Large intestine (tissue), 3 donors: ENCODE results near the gene TRIM45. TPM values are rescaled to one million over a fixed set of nuclear protein-coding genes. Genes with fewer than 3 reads are reported as not detected.
A peak's percentile ranks its signal among the peaks of the same experiment; 100 is the strongest.

Experiments used
- DNase-seq, 2 donors: peaks; one replicate each; pipeline versions ENCODE4 v3.0.0 to v3.0.0-alpha.2; 2013
- H3K27ac ChIP-seq: one replicate; pipeline ENCODE4 v1.5.1; 2013; ENCODE audit warnings: low read length
- H3K27me3 ChIP-seq: 2 replicates; pipeline ENCODE4 v1.6.1; 2013; ENCODE audit warnings: low read length; ENCODE audit not compliant: control insufficient read depth, insufficient read depth
- H3K36me3 ChIP-seq: 2 replicates; pipeline ENCODE4 v1.6.1; 2013; ENCODE audit warnings: low read length; ENCODE audit not compliant: control insufficient read depth, insufficient read depth
- H3K4me1 ChIP-seq: one replicate; pipeline ENCODE4 v1.6.1; 2013; ENCODE audit warnings: low read length; ENCODE audit not compliant: control insufficient read depth, insufficient read depth
- H3K4me3 ChIP-seq: one replicate; pipeline ENCODE4 v1.5.1; 2013; ENCODE audit warnings: low read length
- H3K9me3 ChIP-seq: one replicate; pipeline ENCODE4 v1.6.1; 2013; ENCODE audit warnings: mild to moderate bottlenecking, low read depth, low read length, moderate library complexity; ENCODE audit not compliant: control insufficient read depth
- WGBS: methylation state at CpG from one replicate; pipeline ENCODE4 v1.1.5; 2013; ENCODE audit warnings: low lambda C conversion rate; ENCODE audit not compliant: insufficient coverage; 5-methylcytosine and 5-hydroxymethylcytosine counted together
- polyA plus RNA-seq: library from polyadenylated mRNA; unstranded; fragments of 120-200 nt; gene quantifications from one replicate; pipeline ENCODE4 v1.2.1, GENCODE V29; 2013

The TRIM45 gene
- polyA plus RNA-seq, 1 donor, result 9.0 TPM

DNA sequence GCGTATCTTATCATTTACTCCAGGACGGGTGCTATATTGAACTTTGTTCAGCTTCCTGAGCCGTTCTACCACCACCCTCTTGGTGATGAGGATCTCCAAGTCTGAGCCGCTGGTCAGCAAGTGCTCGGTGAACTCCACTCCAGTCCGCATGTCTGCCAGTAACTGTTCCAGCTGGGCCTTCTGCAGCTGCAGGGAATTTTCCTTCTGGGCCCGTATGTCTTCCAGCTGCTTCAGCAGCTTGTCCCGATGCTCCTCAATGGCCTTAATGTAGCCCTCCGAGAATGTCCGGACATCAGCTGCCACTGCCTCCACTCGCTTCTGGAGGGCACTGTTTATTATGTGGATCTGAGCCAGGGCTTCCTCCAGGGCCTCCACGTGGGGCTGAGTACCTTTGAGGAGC, 3.4 kb downstream of the TRIM45 start:
- Histone ChIP-seq H3K4me3 (no peak overlapping the region), H3K27ac (no peak overlapping the region), H3K4me1 (peaks cover 10% of the 10 kb centered on the region), H3K36me3 (peaks cover 7% of the 10 kb centered on the region), H3K27me3 (no peaks in the 10 kb centered on the region), H3K9me3 (no peaks in the 10 kb centered on the region)
- 20% methylated on average over 1 of the region's 12 CpGs for WGBS
- DNase-seq, result peak in 1 of 2 donors; percentile 34

DNA sequence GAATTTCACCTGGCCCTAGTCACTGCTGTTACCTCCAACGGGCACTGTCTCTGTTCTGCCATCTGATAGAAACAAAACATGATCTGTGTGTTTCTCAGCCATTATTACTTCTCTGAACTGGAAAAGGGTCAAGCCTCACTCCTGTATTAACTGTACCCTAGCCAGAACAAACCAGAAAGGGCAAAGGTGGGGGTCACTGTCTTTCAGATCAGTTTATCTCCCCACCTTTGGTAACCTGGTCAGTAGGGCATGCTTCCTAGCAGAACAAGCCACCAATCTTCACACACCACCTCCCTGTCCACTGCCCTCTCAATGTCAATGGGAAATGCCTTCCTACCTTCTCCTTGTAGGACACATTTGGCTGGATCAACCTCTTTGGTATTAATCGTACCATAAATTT, 3.9 kb downstream of the TRIM45 start:
- Histone ChIP-seq H3K27me3 (no peaks in the 10 kb centered on the region), H3K9me3 (no peaks in the 10 kb centered on the region), H3K4me3 (no peak overlapping the region), H3K36me3 (peaks cover 11% of the 10 kb centered on the region), H3K4me1 (peaks cover 10% of the 10 kb centered on the region), H3K27ac (no peak overlapping the region)
- DNase-seq, result no peak
- WGBS, result 55% methylated on average over 2 of the region's 2 CpGs

DNA sequence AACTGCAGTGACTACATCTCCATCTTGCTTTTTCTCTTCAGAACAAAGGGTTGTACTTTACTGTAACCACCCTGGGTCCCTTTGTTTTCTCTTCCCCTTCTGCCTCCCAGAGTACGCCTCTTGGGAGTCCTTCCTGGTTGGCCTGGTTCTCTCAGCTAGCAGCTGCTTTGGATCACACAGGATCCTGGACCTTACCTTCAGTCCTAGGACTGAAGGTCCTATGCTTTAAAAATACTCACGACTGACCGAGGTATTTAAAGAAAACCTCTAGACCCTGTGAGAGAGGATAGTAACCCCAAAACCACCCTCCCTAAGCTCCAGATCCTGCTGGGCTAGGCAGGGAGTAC, 4.8 kb downstream of the TRIM45 start:
- Histone ChIP-seq H3K4me1 (peaks cover 6% of the 10 kb centered on the region), H3K27ac (no peak overlapping the region), H3K36me3 (peaks cover 17% of the 10 kb centered on the region), H3K9me3 (no peaks in the 10 kb centered on the region), H3K4me3 (no peak overlapping the region), H3K27me3 (no peaks in the 10 kb centered on the region)
- DNase-seq, result no peak
- no CpG with 5 or more reads among the region's 3 CpGs for WGBS

DNA sequence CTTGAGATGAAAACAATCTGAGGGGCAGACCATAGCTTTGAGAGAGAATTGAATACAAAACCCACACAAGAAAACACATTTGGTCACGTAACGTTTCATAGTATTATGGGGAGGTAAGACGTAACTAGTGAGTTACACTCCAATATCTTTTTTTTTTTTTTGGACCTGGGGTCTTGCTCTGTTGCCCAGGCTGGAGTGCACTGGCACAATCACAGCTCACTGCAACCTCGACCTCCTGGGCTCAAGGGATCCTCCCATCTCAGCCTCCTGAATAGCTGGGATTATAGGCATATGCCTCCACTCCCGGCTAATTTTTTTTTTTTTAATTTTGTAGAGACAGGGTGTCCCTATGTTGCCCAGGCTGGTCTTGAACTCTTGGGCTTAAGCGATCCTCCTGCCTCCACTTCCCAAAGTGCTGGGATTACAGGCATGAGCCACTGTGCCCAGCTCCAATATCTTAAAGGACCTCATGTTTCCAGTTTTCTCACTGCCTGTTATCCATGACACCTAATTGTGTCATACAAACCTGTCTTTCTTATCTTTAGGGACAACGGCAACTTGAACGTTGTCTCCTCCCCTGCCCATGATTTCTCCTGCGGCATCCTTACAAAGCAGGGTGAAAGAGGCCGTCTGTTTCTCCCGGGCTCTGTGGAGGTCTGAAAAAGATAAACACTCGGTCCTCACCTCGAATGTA, 5.3 kb downstream of the TRIM45 start:
- 100% methylated on average over 2 of the region's 13 CpGs for WGBS
- H3K27ac ChIP-seq, result no peak overlapping the region
- H3K27me3 ChIP-seq, result no peaks in the 10 kb centered on the region
- peaks cover 17% of the 10 kb centered on the region for H3K36me3 ChIP-seq
- DNase-seq, result no peak
- peaks cover 6% of the 10 kb centered on the region for H3K4me1 ChIP-seq
- no peaks in the 10 kb centered on the region for H3K9me3 ChIP-seq
- no peak overlapping the region for H3K4me3 ChIP-seq

DNA sequence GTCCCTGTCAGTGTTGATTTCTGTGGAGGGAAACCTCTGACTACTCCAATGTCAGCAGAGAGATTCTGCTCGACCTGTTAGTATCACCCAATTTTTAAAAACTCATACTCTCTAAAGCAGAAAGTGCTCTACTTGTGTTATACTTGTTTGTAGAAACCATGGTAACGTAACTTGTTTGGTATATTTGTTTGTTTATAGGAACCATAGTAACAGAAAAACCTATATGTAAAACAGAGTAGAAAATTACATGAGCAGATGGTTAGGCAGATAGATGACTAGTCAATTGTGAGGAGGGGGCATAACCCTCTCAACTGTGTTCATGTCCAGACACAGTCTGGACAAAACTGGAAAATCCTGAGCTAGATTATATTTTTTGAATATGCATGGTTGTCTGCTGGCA, 6.7 kb downstream of the TRIM45 start:
- no CpG with 5 or more reads among the region's 2 CpGs for WGBS
- H3K27ac ChIP-seq, result no peak overlapping the region
- H3K36me3 ChIP-seq, result peaks cover 19% of the 10 kb centered on the region
- no peak for DNase-seq
- no peak overlapping the region for H3K4me3 ChIP-seq
- H3K9me3 ChIP-seq, result no peaks in the 10 kb centered on the region
- no peaks in the 10 kb centered on the region for H3K27me3 ChIP-seq
- H3K4me1 ChIP-seq, result no peaks in the 10 kb centered on the region

DNA sequence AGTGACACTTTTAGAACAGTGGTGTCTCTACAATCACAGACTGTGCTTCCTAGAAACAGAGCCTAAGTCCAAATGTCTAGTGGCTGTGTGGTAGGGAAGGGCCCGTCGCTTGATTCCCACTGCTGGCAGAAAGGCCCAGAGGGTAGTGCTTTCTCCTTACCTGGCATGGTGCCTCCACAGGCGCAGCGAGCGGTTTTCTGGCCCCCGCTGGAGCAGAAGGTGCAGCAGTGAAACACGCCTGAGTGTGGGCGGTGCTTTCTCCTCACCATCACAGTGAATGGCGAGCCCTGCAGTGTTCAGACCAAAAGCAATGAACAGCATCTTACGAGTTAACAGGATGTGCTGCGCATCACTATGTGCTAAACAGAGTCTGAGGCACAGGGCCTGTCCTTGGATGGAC, 8.3 kb downstream of the TRIM45 start:
- H3K4me3 ChIP-seq, result no peak overlapping the region
- H3K9me3 ChIP-seq, result no peaks in the 10 kb centered on the region
- H3K27me3 ChIP-seq, result no peaks in the 10 kb centered on the region
- H3K36me3 ChIP-seq, result peaks cover 22% of the 10 kb centered on the region
- DNase-seq, result no peak
- no CpG with 5 or more reads among the region's 11 CpGs for WGBS
- no peak overlapping the region for H3K27ac ChIP-seq
- no peaks in the 10 kb centered on the region for H3K4me1 ChIP-seq

DNA sequence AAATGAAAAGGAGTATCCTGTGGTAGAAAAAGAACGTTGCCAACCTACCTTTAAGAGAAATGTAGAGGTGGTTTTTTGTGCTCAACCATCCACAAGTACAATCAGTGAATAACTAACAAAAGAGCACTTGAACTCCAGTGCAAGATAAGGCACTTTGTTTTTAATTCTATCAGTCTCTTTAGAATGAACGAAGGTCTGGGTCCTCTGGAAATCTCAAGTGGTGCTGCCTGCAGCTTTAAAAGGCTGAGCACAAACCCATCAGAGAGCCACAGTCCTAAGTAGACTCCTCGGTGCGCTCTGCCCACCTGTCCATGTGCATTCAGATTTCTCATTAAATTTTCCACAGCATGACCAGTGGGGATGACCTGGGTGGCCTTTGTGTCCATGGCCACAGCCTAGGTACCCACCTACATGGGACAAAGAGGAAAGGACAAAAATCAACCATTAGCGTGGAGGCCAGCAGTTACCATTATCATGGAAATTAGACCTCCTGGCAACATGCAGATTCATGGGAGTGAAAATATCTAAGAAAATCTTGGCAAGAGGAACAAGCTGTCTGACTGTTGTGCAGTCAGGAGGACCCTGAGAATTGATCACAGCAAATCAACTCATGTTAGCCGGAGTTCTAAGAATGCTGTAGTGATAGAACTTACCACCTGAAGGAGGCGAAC, 9.4 kb downstream of the TRIM45 start:
- 100% methylated on average over 1 of the region's 7 CpGs for WGBS
- Histone ChIP-seq H3K27ac (no peak overlapping the region), H3K9me3 (no peaks in the 10 kb centered on the region), H3K4me1 (no peaks in the 10 kb centered on the region), H3K27me3 (no peaks in the 10 kb centered on the region), H3K36me3 (peaks cover 22% of the 10 kb centered on the region), H3K4me3 (no peak overlapping the region)
- DNase-seq, result no peak

DNA sequence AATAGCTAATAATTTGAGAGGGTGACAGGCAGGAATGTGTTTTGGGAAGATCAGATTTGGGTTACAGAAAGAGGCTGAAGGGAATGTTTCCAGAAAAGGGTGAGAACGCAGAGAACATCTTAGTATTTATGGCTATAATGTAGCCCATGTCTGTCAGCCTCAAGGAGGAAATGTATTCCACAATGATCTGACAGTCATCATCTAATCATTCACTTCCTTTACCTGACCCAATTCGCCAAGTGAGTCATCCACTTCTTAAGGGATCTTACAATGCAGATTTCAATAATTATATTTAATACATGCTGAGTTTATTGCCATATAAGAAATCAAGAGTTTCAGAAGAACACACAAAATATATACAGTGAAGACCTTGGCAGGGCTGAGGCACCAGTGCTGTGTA, 10.8 kb downstream of the TRIM45 start:
- H3K4me3 ChIP-seq, result no peak overlapping the region
- no peaks in the 10 kb centered on the region for H3K27me3 ChIP-seq
- H3K27ac ChIP-seq, result no peak overlapping the region
- no peak for DNase-seq
- H3K4me1 ChIP-seq, result peaks cover 4% of the 10 kb centered on the region
- peaks cover 24% of the 10 kb centered on the region for H3K36me3 ChIP-seq
- no peaks in the 10 kb centered on the region for H3K9me3 ChIP-seq
- no CpG with 5 or more reads among the region's 2 CpGs for WGBS

DNA sequence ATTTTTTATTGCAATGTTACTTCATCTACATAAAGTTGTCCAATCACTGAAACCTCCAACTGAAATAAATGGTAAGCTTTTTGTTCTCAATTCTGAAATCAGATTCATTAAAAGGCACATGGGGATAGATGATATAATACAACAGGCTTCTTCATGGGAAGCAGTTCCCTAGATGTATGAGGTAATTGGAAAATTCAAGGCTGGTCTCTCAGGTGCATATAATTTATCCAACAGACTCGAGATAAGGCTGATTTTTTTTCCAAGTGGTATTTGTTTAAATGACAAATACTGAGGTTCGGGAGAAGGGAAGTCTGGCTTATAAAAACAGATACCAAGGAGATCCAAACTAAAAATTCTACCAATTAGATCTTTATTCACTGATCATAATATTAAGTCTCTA, 14.2 kb downstream of the TRIM45 start:
- H3K4me1 ChIP-seq, result peaks cover 7% of the 10 kb centered on the region
- H3K36me3 ChIP-seq, result peaks cover 15% of the 10 kb centered on the region
- H3K27ac ChIP-seq, result no peak overlapping the region
- no peak overlapping the region for H3K4me3 ChIP-seq
- DNase-seq, result no peak
- no CpG with 5 or more reads among the region's 2 CpGs for WGBS
- H3K9me3 ChIP-seq, result no peaks in the 10 kb centered on the region
- H3K27me3 ChIP-seq, result no peaks in the 10 kb centered on the region

DNA sequence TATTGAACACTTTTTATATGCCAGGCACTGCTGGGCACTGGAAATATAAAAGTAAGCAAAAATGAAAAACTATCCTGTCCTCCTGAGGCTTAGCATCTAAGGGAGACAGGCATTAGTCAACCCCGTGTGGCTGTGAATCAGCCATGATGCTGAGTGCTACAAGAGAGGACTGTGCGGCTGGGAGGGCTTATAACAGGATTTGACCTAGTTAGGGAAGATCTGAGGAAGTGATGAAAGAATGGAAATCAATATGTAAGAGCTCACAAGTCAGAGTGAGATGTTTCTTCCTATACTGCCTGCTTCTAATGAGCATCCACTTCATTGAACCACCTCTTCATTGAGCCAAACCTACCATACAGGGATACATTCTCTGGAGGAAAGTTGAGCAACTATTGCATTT, 15.1 kb downstream of the TRIM45 start:
- WGBS, result no CpG with 5 or more reads among the region's 2 CpGs
- Histone ChIP-seq H3K36me3 (peaks cover 17% of the 10 kb centered on the region), H3K4me1 (peaks cover 7% of the 10 kb centered on the region), H3K4me3 (no peak overlapping the region), H3K27me3 (no peaks in the 10 kb centered on the region), H3K9me3 (no peaks in the 10 kb centered on the region), H3K27ac (peak overlapping the region; percentile 6)
- DNase-seq, result no peak

DNA sequence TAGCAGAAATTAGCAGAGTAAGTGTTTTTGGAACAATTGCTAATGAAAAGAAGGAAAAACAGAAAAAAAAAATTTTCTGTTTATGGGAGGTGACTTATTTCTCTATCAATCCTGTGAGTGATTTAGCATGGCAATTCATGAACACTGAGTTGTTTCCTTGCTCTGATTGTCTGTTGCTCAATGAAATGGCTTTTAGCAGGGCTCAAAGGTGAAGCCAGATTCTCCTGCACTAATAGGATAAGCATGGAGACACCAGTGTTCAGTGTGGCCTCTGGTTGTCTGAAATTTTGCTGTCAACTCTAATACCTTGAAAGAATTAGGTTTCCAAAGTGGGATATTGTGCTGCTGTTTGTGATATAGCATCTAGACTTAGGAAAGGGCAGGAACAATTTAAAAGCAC, 15.8 kb downstream of the TRIM45 start:
- Histone ChIP-seq H3K27me3 (no peaks in the 10 kb centered on the region), H3K4me3 (no peak overlapping the region), H3K27ac (peak overlapping the region; percentile 36), H3K4me1 (peaks cover 7% of the 10 kb centered on the region), H3K36me3 (peaks cover 19% of the 10 kb centered on the region), H3K9me3 (no peaks in the 10 kb centered on the region)
- peak; percentile 54 to 70 for DNase-seq
